GM19035 (cell line): Measurements from ENCODE around the gene TMEM165.
A peak's percentile ranks its signal among the peaks of the same experiment; 100 is the strongest.

Source experiments
- ATAC-seq: cut with Tn5 transposase; IDR thresholded peaks from one replicate; pipeline ENCODE4 v1.9.1; 2021; ENCODE audit not compliant: unreplicated experiment

TMEM165 gene

DNA sequence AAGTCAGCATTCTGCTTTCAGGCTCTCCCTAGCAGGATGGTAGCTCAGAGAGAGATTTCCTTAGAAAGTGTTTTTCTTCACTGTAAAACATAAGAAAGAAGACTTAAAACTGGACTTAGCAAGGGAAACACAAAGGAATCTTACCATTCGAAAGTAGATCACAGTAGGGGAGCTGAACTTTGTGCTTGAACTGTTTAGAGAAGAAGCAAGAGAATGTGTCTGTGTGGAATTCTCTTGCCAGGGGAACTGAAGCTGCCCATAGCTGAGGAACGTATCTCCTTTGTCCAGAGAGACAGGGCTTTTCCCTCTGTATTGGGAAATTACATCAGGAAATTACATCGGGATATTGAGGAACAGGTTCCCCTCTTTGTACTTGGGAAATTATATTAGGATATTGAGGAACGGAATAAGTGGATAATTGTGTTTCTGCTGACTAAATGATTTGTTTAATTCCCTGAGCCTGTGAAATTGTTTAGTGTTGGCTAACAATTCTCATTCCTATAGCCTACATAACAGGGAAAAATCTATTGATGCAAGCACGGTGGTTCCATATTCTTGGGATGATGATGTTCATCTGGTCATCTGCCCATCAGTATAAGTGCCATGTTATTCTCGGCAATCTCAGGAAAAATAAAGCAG lies 28.6 kb upstream of the TMEM165 start:
- no peak for ATAC-seq

DNA sequence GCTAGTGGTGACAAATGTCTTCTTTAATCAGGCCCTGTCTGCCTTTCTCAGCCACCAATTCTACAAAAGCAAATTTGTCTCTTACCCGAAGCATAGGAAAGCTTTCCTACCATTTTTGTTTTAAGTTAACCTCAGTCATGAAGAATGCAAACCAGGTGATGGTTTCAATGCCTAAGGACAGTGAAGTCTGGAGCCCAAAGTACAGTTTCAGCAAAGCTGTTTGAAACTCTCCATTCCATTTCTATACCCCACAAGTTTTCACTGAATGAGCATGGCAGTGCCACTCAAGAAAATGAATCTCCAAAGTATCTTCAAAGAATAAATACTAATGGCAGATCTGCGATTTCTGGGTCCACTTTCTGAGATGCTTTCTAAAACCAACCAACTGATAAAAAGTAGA lies 25.8 kb upstream of the TMEM165 start:
- ATAC-seq, result no peak

- ATAC-seq, result no peak
Observed at GRCh38 chr4:55372259-55372658, 23.5 kb upstream of the TMEM165 start.

GRCh38 chr4:55373461-55373860 lies 22.3 kb upstream of the TMEM165 start:
- ATAC-seq, result no peak

DNA sequence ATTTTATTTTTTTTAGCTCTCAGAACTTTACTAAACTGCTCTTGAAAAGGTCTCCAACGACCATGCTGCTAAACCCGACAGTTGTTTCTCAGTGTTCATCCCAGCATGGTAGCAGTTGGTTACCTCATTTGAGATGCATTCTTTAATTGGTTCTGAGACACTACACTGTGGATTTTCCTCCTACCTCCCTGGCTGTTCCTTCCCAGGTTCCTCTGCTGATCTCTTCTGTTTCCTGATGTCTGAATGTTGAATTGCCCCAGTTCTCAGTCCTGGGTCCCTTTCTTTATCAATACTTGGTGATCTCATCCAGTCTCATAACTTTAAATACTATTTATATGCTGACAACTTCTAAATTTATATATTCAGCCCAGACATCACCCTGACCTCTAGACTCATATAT lies 19.1 kb upstream of the TMEM165 start:
- ATAC-seq, result no peak

DNA sequence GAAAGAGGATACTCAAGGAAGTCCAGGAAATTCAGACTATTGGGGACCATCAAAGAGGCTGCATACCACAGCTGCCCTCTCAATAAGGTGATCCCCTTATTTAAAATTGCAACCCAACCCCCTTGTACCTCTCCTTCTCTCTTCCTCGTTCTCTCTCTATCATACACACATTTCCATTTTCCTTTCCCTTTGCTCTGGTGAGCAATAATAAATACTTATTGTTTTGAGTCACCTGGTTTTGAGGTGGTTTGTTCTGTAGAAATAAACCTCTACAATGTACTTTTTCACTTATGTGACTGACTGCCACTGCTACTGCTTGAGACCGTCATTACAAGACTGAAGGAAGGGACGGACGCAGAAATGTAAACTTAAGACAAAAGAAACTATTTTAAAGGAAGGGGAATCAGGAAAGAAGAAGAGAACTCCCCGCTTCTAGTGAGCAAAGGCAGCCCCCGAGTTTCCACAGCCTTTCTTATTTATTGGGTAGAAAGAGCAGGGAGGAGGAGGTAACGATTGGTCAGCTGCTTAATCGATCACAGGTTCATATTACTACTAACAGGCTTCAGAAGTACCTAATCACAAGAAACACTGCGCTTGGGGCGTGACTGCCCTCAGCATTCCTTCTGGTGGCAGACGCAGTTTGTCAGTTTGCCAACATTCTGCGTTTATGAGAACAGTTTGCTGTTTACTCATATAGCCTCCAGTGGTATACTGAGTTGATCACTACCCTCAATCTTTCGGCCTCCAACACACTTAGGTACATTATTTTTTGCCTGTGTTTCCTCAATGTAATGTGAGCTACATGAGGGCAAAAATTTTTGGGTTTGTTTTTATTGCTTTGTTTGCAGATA lies 16.9 kb upstream of the TMEM165 start:
- no peak for ATAC-seq

- ATAC-seq, result no peak
Observed at GRCh38 chr4:55380576-55380975, 15.2 kb upstream of the TMEM165 start.

DNA sequence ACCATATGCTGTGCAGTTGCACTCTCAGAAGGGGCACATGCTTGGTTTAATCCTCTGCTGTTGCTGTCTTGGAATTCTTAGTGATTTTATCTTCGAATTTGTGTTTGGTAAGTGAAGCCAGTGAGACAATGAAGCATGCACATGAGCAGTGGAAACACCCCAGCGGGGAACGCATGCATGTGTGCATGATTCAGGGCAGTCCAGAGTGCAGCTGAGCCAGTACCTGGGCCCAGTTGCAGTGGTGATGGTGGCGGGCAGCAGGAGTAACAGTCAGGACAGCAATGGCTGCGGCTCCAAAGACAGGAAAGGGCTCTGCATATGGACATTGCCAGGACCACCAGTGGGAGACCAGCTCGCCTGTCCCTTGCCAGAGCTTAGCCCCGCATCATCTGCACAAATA lies 14.3 kb upstream of the TMEM165 start:
- ATAC-seq, result no peak

- ATAC-seq, result no peak
Observed at GRCh38 chr4:55382488-55383003, 13.2 kb upstream of the TMEM165 start.

GRCh38 chr4:55385201-55385649 lies 10.5 kb upstream of the TMEM165 start:
- ATAC-seq, result no peak

DNA sequence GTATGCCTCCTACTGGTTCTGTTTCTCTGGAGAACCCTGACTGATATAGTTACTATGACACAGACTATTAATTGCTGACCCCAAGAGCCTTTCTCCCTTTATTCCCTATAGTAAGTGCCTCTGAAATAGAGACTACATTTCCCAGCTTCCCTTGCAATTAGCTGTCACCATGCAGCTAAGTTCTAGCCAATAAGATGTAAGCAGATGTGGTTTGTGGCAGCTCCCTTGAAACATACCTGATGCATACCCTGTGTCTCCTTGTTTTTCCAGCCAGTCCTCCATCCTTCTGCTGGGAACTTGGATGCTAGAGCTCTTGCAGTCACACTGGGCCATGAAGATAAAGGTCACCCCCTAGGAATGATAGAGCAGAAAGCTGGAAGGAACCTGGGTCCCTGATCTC lies 9.7 kb upstream of the TMEM165 start:
- ATAC-seq, result peak; percentile 72

DNA sequence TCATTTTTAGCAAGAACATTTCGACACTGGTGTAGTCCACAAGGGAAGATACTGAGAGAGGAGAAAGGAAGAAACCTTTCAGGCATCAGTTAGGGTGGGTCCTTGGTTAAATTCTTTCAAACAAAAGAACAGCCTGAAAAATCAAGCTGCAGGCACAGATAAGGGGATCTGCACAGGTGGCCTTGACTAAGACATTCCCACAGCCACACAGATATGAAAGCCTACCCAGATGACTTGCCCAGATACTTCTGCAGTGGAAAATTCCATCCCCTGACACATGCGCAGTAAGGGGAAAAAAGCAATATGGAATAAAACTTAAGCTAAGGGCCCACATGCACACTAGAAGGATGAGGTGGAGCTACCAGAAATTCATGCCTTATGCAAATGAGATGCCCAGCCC lies 8.9 kb upstream of the TMEM165 start:
- no peak for ATAC-seq

- ATAC-seq, result no peak
Observed at GRCh38 chr4:55393461-55394320, 2.1 kb upstream of the TMEM165 start.

DNA sequence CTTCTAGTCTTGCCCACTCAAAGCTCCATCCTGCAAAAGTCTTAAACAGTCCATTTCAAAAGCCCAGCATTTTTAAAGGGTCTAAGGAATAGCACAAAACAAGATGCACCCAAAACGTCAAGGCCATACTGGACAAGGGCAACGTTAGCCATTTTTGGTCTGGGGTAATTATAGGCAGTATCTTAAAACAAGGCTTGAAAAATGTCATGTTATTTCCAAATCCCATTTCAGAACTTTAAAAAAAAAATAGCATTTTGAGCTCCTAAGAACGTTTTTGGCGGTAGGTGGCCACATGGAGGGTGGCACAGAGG lies 584 bp upstream of the TMEM165 start:
- ATAC-seq, result peak; percentile 1

- ATAC-seq, result peak; percentile 36
Observed at GRCh38 chr4:55396308-55397125, 760 bp downstream of the TMEM165 start.

DNA sequence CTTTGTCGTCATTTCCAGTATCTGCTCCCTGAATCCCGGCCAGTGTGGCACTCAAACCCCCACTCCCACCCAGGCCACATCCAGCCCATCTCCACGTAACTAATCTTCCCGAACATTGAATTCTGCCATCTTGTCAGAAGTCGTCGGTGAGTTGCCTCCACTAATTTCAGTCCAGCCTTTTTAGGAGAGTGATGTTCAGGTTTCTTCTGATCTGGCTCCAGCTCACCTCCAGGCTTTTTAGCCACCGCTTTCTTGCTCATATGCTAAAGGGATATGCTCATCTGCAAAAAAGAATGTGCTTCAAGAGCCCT lies 1.3 kb downstream of the TMEM165 start:
- ATAC-seq, result no peak

DNA sequence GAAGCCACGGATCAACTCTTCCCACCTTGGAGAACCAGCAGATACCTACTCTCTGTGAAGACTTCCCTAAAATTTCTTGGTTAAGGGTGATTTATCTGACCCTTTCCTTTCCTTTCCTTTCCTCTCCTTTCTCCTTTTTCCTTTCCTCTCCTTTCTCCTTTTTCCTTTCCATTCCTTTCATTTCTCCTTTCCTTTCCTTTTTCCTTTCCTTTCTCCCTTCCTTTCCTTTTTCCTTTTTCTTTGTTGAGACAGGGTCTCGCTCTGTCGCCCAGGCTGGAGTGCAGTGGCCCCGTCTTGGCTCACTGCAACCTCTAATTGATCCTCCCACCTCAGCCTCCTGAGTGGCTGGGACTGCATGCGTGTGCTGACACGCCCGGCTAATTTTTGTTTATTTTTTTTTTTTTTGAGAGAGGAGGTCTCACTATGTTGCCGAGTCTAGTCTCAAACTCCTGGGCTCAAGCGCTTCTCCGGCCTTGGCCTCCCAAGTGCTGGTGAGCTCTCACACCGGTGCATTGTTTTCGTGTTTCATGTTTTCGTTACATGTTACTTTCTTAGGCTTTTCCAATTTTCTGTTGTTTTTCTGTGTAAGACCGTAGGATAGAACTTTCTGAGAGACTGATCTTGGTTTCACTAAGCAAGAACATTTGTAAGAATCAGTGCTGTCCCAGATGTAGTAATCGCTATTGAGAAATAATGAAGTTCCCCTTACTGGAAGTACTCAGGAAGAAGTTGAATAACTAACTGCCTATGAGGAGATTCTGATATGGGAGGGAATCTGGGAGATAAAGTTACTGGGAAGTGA lies 2.0 kb downstream of the TMEM165 start:
- no peak for ATAC-seq

DNA sequence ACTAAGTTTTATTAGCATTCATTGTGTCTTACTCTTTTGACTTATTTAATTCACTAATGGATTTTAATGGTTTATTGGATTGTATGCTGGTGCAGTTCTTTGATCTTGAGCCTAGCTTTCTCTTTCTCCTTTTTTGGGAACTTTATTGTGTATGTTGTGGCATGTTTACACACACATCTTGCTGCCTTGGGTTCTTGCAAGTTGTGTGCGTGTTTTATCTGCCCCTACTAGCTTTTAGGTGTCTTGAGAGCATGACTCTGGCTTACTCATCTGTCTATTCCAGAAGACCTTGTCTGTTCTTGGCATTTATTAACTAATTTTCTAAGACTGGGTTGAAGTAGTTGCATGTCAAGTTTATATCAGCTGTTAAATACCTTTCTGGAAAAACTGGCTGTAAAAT lies 2.7 kb downstream of the TMEM165 start:
- ATAC-seq, result no peak

- no peak for ATAC-seq
Observed at GRCh38 chr4:55398966-55399365, 3.2 kb downstream of the TMEM165 start.

- no peak for ATAC-seq
Observed at GRCh38 chr4:55399581-55399980, 3.8 kb downstream of the TMEM165 start.
